Measurements from ENCODE around the gene DLGAP4.

The DLGAP4 gene

GRCh38 chr20:36340593-36340990, 34.5 kb downstream of the DLGAP4 start:
- Histone ChIP-seq H3K9me3 (ENCODE audit: control insufficient read depth in 1 of 2, low read length in 2 of 2) (no peaks in the 10 kb centered on the region), H3K4me3 (ENCODE audit: low read depth in 1 of 2, low read length in 2 of 2) (no peak overlapping the region), H3K27me3 (ENCODE audit: low read depth, low read length) (no peaks in the 10 kb centered on the region), H3K27ac (ENCODE audit: low read length) (no peak overlapping the region), H3K4me1 (ENCODE audit: control insufficient read depth in 1 of 2, insufficient read depth in 2 of 2, low read length in 2 of 2) (no peaks in the 10 kb centered on the region), H3K36me3 (ENCODE audit: control insufficient read depth in 1 of 2, insufficient read depth in 2 of 2, low read length in 2 of 2) (no peaks in the 10 kb centered on the region)

DNA sequence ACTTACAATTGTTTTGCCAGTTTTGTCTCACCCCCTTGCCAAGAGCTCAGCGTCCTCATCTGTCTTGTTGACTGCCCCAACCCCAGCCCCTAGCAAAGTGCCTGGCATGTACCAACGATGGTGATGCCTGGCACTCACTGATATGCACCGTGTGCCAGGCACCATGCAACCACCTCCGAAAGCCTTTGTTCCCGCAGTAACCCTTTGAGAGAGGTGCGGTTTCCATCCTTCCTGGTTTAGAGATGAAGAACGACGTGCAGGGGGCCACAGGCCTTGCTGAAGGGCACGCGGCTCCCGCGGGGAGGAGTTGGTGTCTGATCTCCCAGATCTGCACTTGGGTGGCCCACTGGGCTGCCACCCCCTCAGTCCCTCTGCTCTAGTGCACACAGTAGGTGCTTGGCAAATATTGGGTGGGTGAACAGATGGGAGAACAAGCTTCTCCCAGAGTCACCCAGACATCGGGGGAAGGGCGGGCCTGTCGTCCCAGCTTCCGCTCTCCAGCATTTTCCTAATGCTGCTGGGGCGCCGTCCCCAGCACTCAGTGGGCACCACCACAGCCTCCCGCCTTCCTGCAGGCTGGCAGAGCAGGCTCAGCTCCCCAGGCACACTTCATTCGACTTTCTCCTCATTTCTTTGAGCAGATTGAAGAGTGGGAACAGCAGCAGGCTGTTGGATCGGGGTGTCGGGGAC, 35.3 kb downstream of the DLGAP4 start:
- Histone ChIP-seq H3K36me3 (ENCODE audit: control insufficient read depth in 1 of 2, insufficient read depth in 2 of 2, low read length in 2 of 2) (no peaks in the 10 kb centered on the region), H3K27ac (ENCODE audit: low read length) (no peak overlapping the region), H3K9me3 (ENCODE audit: control insufficient read depth in 1 of 2, low read length in 2 of 2) (no peaks in the 10 kb centered on the region), H3K27me3 (ENCODE audit: low read depth, low read length) (no peaks in the 10 kb centered on the region), H3K4me1 (ENCODE audit: control insufficient read depth in 1 of 2, insufficient read depth in 2 of 2, low read length in 2 of 2) (no peaks in the 10 kb centered on the region), H3K4me3 (ENCODE audit: low read depth in 1 of 2, low read length in 2 of 2) (no peak overlapping the region)

- Histone ChIP-seq H3K27me3 (ENCODE audit: low read depth, low read length) (no peaks in the 10 kb centered on the region), H3K27ac (ENCODE audit: low read length) (no peak overlapping the region), H3K4me1 (ENCODE audit: control insufficient read depth in 1 of 2, insufficient read depth in 2 of 2, low read length in 2 of 2) (no peaks in the 10 kb centered on the region), H3K36me3 (ENCODE audit: control insufficient read depth in 1 of 2, insufficient read depth in 2 of 2, low read length in 2 of 2) (no peaks in the 10 kb centered on the region), H3K9me3 (ENCODE audit: control insufficient read depth in 1 of 2, low read length in 2 of 2) (no peaks in the 10 kb centered on the region), H3K4me3 (ENCODE audit: low read depth in 1 of 2, low read length in 2 of 2) (no peak overlapping the region)
Observed at GRCh38 chr20:36342331-36343120, 36.4 kb downstream of the DLGAP4 start.

GRCh38 chr20:36343641-36344040, 37.5 kb downstream of the DLGAP4 start:
- Histone ChIP-seq H3K27me3 (ENCODE audit: low read depth, low read length) (no peaks in the 10 kb centered on the region), H3K4me1 (ENCODE audit: control insufficient read depth in 1 of 2, insufficient read depth in 2 of 2, low read length in 2 of 2) (no peaks in the 10 kb centered on the region)

DNA sequence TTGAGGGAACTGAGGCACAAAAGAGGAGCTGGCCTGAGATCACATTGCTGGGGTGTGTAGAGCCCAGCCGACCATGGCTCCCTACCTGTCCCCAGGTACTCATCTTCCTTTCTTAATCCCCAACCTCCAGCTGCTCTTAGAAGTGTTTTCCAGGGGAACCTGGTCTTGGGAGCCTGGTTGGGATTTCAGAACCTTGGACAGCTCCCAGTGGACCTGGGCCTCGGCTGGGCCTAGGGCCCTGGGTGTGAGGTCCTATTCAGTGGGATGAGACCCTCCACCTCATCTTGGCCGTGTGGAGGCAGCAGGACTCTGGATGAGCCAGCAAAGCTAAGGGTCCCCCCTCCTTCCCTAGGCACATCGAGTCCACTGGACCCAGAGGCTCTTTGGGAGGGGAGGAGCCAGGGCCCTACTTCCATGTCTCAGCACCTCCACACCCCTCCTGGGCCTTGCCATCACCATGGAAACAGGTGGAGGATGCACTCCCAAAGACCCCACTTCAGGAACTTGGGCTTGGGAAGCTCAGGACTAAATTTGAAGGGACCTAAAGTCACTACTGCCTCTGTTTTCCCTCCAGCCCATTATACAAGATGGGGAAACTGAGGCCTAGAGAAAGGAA, 38.5 kb downstream of the DLGAP4 start:
- H3K4me1 ChIP-seq (ENCODE audit: control insufficient read depth in 1 of 2, insufficient read depth in 2 of 2, low read length in 2 of 2), result no peaks in the 10 kb centered on the region
- H3K27ac ChIP-seq (ENCODE audit: low read length), result no peak overlapping the region
- no peaks in the 10 kb centered on the region for H3K27me3 ChIP-seq (ENCODE audit: low read depth, low read length)
- no peaks in the 10 kb centered on the region for H3K9me3 ChIP-seq (ENCODE audit: control insufficient read depth in 1 of 2, low read length in 2 of 2)
- no peak overlapping the region for H3K4me3 ChIP-seq (ENCODE audit: low read depth in 1 of 2, low read length in 2 of 2)
- no peaks in the 10 kb centered on the region for H3K36me3 ChIP-seq (ENCODE audit: control insufficient read depth in 1 of 2, insufficient read depth in 2 of 2, low read length in 2 of 2)

More at GRCh38 chr20:36343641-36344040, 37.5 kb downstream of the DLGAP4 start:
- Histone ChIP-seq H3K4me3 (ENCODE audit: low read depth in 1 of 2, low read length in 2 of 2) (no peak overlapping the region), H3K36me3 (ENCODE audit: control insufficient read depth in 1 of 2, insufficient read depth in 2 of 2, low read length in 2 of 2) (no peaks in the 10 kb centered on the region), H3K27ac (ENCODE audit: low read length) (no peak overlapping the region), H3K9me3 (ENCODE audit: control insufficient read depth in 1 of 2, low read length in 2 of 2) (no peaks in the 10 kb centered on the region)

DNA sequence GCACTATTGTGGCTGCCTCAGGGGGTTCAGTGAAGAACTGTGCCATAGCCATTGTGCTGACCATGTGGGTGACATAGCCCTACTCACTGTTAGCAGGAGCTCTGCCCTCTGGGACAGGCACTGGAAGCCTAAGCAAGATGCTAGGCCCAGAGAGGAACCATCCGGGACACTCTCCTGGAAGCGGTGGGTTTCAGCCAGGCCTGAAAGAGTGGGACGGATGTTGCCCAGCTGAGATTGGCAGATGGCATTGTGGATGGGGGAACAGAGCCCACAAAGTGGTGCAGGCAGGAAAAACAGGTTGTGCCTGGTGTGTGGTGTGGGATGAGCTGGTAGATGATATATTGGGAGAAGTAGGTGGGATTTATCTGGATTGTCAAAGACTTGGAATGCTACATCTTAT, 40.1 kb downstream of the DLGAP4 start:
- no peaks in the 10 kb centered on the region for H3K4me1 ChIP-seq (ENCODE audit: control insufficient read depth in 1 of 2, insufficient read depth in 2 of 2, low read length in 2 of 2)
- H3K27me3 ChIP-seq (ENCODE audit: low read depth, low read length), result no peaks in the 10 kb centered on the region
- no peaks in the 10 kb centered on the region for H3K36me3 ChIP-seq (ENCODE audit: control insufficient read depth in 1 of 2, insufficient read depth in 2 of 2, low read length in 2 of 2)

GRCh38 chr20:36349384-36350170, 43.4 kb downstream of the DLGAP4 start:
- no peaks in the 10 kb centered on the region for H3K4me1 ChIP-seq (ENCODE audit: control insufficient read depth in 1 of 2, insufficient read depth in 2 of 2, low read length in 2 of 2)
- H3K27me3 ChIP-seq (ENCODE audit: low read depth, low read length), result no peaks in the 10 kb centered on the region
- H3K9me3 ChIP-seq (ENCODE audit: control insufficient read depth in 1 of 2, low read length in 2 of 2), result no peaks in the 10 kb centered on the region
- no peak overlapping the region for H3K27ac ChIP-seq (ENCODE audit: low read length)
- no peak overlapping the region for H3K4me3 ChIP-seq (ENCODE audit: low read depth in 1 of 2, low read length in 2 of 2)
- H3K36me3 ChIP-seq (ENCODE audit: control insufficient read depth in 1 of 2, insufficient read depth in 2 of 2, low read length in 2 of 2), result no peaks in the 10 kb centered on the region

More for the DNA sequence above, 40.1 kb downstream of the DLGAP4 start:
- Histone ChIP-seq H3K9me3 (ENCODE audit: control insufficient read depth in 1 of 2, low read length in 2 of 2) (no peaks in the 10 kb centered on the region), H3K4me3 (ENCODE audit: low read depth in 1 of 2, low read length in 2 of 2) (no peak overlapping the region), H3K27ac (ENCODE audit: low read length) (no peak overlapping the region)

GRCh38 chr20:36350439-36350838, 44.3 kb downstream of the DLGAP4 start:
- Histone ChIP-seq H3K4me1 (ENCODE audit: control insufficient read depth in 1 of 2, insufficient read depth in 2 of 2, low read length in 2 of 2) (no peaks in the 10 kb centered on the region), H3K4me3 (ENCODE audit: low read depth in 1 of 2, low read length in 2 of 2) (no peak overlapping the region), H3K9me3 (ENCODE audit: control insufficient read depth in 1 of 2, low read length in 2 of 2) (no peaks in the 10 kb centered on the region), H3K27me3 (ENCODE audit: low read depth, low read length) (no peaks in the 10 kb centered on the region), H3K36me3 (ENCODE audit: control insufficient read depth in 1 of 2, insufficient read depth in 2 of 2, low read length in 2 of 2) (no peaks in the 10 kb centered on the region), H3K27ac (ENCODE audit: low read length) (no peak overlapping the region)

DNA sequence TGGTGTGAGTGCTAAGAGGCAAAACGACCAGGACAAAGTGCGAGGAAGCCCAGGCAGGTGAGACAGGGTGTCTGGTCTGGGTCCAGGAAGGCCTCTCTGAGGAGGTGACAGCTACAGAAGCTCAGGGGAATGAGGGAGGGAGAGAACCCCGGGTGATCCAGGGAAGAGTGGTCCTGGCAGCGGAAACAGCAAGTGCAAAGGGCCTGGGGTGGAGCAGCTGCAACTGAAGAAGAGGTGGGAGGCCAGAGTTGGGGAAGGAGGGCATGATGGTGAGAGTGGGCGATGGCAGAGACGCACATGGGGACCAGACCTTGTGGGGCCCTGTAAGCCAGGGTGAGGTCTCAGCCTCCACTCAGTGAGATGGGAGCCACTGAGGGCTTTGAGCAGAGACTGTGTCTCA, 45.8 kb downstream of the DLGAP4 start:
- H3K4me1 ChIP-seq (ENCODE audit: control insufficient read depth in 1 of 2, insufficient read depth in 2 of 2, low read length in 2 of 2), result no peaks in the 10 kb centered on the region
- no peak overlapping the region for H3K4me3 ChIP-seq (ENCODE audit: low read depth in 1 of 2, low read length in 2 of 2)
- no peaks in the 10 kb centered on the region for H3K36me3 ChIP-seq (ENCODE audit: control insufficient read depth in 1 of 2, insufficient read depth in 2 of 2, low read length in 2 of 2)
- H3K27ac ChIP-seq (ENCODE audit: low read length), result no peak overlapping the region
- H3K9me3 ChIP-seq (ENCODE audit: control insufficient read depth in 1 of 2, low read length in 2 of 2), result no peaks in the 10 kb centered on the region
- H3K27me3 ChIP-seq (ENCODE audit: low read depth, low read length), result no peaks in the 10 kb centered on the region

DNA sequence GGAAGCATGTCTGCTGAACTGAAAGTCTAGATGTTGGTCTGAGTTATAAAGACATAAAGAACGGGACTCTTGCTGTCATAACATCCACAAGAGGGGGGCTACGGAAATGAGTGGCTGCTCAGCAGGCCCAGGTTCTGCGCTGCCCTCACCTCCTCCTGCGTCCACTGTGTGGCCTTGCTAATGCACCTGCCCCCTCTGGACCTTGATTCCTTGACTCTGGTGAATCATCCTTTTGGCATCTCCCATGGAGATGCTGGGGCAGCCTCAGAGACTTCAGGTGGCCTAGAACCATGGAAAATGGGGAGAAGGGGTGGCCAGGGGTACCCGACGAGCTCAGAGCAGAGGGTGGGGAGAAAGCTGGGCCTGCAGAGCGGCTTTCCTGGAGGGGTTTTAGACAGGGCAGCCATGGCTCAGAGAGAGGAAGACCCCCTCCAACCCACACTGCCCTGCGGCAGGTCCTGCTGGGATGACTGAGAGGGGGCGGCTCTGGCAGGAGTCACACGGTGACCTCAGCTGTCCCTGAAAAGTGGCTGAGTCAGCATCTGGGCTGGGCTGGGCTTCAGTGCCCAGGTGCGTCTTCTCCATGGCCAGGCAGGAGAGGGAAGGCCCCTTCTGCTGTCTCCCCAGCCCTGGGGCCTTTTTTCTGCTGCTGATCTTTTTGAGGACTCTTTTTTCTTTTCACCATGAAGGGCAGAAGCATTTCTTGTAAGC, 46.9 kb downstream of the DLGAP4 start:
- Histone ChIP-seq H3K27me3 (ENCODE audit: low read depth, low read length) (no peaks in the 10 kb centered on the region), H3K4me3 (ENCODE audit: low read depth in 1 of 2, low read length in 2 of 2) (no peak overlapping the region), H3K4me1 (ENCODE audit: control insufficient read depth in 1 of 2, insufficient read depth in 2 of 2, low read length in 2 of 2) (no peaks in the 10 kb centered on the region), H3K36me3 (ENCODE audit: control insufficient read depth in 1 of 2, insufficient read depth in 2 of 2, low read length in 2 of 2) (no peaks in the 10 kb centered on the region), H3K27ac (ENCODE audit: low read length) (no peak overlapping the region), H3K9me3 (ENCODE audit: control insufficient read depth in 1 of 2, low read length in 2 of 2) (no peaks in the 10 kb centered on the region)
